ENCODE results near the gene NANOS1.

Gene NANOS1

DNA sequence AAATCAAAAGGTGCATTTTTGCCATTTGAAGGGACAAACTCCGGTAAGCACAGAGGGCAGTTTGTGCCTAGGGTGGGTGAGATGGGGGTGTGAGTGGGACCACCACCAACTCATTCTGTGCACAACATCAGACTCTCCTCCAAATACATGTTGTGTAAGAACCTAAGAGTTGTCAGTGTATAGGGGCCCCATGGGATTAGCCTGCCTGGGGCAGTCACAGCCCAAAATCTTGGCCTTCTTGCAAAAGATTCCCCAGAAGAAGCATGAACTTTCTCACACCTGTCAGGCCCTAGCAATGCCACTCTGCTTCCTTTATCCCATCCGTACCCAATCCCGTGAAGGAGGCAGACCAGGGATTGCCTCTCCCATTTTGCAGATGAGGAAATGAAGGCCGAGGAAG is 47.1 kb upstream of the NANOS1 start:
- Histone ChIP-seq H3K14ac (ENCODE audit: low read length) (no peak overlapping the region), H3K9ac (ENCODE audit: low read depth, low read length, poor library complexity) (no peak overlapping the region), H3K9me3 (replicated peaks in 1 of 2; ENCODE audit: control insufficient read depth in 2 of 2, insufficient read depth in 1 of 2, low read depth in 1 of 2, low read length in 2 of 2) (no peaks in the 10 kb centered on the region), H3K18ac (ENCODE audit: low read length) (no peak overlapping the region), H3K4me1 (ENCODE audit: control insufficient read depth in 2 of 2, insufficient read depth in 1 of 2, low read depth in 1 of 2, low read length in 2 of 2) (peaks cover 7 to 11% of the 10 kb centered on the region in 2 donors), H3K27me3 (ENCODE audit: control insufficient read depth in 3 of 3, insufficient read depth in 3 of 3, low read depth in 1 of 3, low read length in 3 of 3) (peaks cover 0 to 3% (median 0%) of the 10 kb centered on the region in 3 experiments), H4K91ac (ENCODE audit: low read depth, low read length, poor library complexity) (no peak overlapping the region), H2BK120ac (ENCODE audit: low read depth, low read length) (no peak overlapping the region), H3K27ac (replicated peaks; ENCODE audit: low read length) (no peak overlapping the region), H2AFZ (ENCODE audit: low read length) (peak overlapping the region; percentile 75), H2BK15ac (ENCODE audit: low read length) (no peak overlapping the region), H3K79me1 (ENCODE audit: low read depth, low read length) (no peaks in the 10 kb centered on the region), H3K23ac (ENCODE audit: low read depth, low read length, poor library complexity) (no peak overlapping the region), H3K36me3 (replicated peaks in 1 of 2; ENCODE audit: control insufficient read depth in 2 of 2, insufficient read depth in 2 of 2, low read length in 2 of 2) (no peaks in the 10 kb centered on the region), H2AK5ac (ENCODE audit: low read depth, low read length) (peak overlapping the region; percentile 12), H2BK5ac (ENCODE audit: low read length) (no peak overlapping the region), H2BK12ac (ENCODE audit: low read length) (no peak overlapping the region), H3K4me3 (ENCODE audit: low read length in 2 of 2) (no peak overlapping the region), H3K4ac (ENCODE audit: low read length) (no peak overlapping the region), H3K4me2 (ENCODE audit: insufficient read depth, low read length, poor library complexity, severe bottlenecking) (no peak overlapping the region), H4K8ac (ENCODE audit: low read depth, low read length) (no peak overlapping the region)
- no CpG with 5 or more reads among the region's 4 CpGs for WGBS, 2 donors (ENCODE audit: extremely low coverage in 2 of 2, insufficient read length in 2 of 2, insufficient replicate concordance in 1 of 2)
- DNase-seq (ENCODE audit: low spot score), result no peak

DNA sequence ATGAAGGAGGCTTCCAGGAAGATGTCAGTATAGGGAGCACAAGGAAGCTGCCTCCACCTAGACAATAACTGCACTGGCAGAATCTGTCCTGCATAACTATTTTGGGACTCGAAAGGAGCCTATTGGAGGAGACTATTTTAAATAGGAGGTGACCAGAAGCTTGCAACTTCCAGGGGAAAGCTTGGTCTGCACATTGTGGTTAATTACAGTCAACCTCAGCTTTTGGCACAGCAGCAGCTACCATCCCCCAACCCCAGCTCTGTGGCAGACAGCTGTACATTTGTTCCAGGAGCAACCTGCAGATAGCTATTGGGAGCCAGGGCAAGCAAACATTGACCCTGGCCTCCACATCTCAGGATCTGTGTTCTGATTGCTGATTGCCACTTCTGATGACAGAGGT is 46.3 kb upstream of the NANOS1 start:
- H4K8ac ChIP-seq (ENCODE audit: low read depth, low read length), result no peak overlapping the region
- H3K4me3 ChIP-seq (ENCODE audit: low read length in 2 of 2), result no peak overlapping the region
- no peaks in the 10 kb centered on the region for H3K79me1 ChIP-seq (ENCODE audit: low read depth, low read length)
- peaks cover 7 to 11% of the 10 kb centered on the region in 2 donors for H3K4me1 ChIP-seq (ENCODE audit: control insufficient read depth in 2 of 2, insufficient read depth in 1 of 2, low read depth in 1 of 2, low read length in 2 of 2)
- H2BK5ac ChIP-seq (ENCODE audit: low read length), result no peak overlapping the region
- H3K14ac ChIP-seq (ENCODE audit: low read length), result no peak overlapping the region
- H2AFZ ChIP-seq (ENCODE audit: low read length), result peak overlapping the region; percentile 66
- H2AK5ac ChIP-seq (ENCODE audit: low read depth, low read length), result no peak overlapping the region
- DNase-seq (ENCODE audit: low spot score), result no peak
- H2BK15ac ChIP-seq (ENCODE audit: low read length), result no peak overlapping the region
- no peak overlapping the region for H3K23ac ChIP-seq (ENCODE audit: low read depth, low read length, poor library complexity)
- H3K9ac ChIP-seq (ENCODE audit: low read depth, low read length, poor library complexity), result no peak overlapping the region
- H3K9me3 ChIP-seq (replicated peaks in 1 of 2; ENCODE audit: control insufficient read depth in 2 of 2, insufficient read depth in 1 of 2, low read depth in 1 of 2, low read length in 2 of 2), result no peaks in the 10 kb centered on the region
- H4K91ac ChIP-seq (ENCODE audit: low read depth, low read length, poor library complexity), result no peak overlapping the region
- no CpG with 5 or more reads among the region's 1 CpG for WGBS, 2 donors (ENCODE audit: extremely low coverage in 2 of 2, insufficient read length in 2 of 2, insufficient replicate concordance in 1 of 2)
- no peak overlapping the region for H3K18ac ChIP-seq (ENCODE audit: low read length)
- no peak overlapping the region for H2BK120ac ChIP-seq (ENCODE audit: low read depth, low read length)
- H2BK12ac ChIP-seq (ENCODE audit: low read length), result no peak overlapping the region
- no peak overlapping the region for H3K4ac ChIP-seq (ENCODE audit: low read length)
- peaks cover 0 to 3% (median 0%) of the 10 kb centered on the region in 3 experiments for H3K27me3 ChIP-seq (ENCODE audit: control insufficient read depth in 3 of 3, insufficient read depth in 3 of 3, low read depth in 1 of 3, low read length in 3 of 3)
- H3K27ac ChIP-seq (replicated peaks; ENCODE audit: low read length), result no peak overlapping the region
- no peak overlapping the region for H3K4me2 ChIP-seq (ENCODE audit: insufficient read depth, low read length, poor library complexity, severe bottlenecking)
- no peaks in the 10 kb centered on the region for H3K36me3 ChIP-seq (replicated peaks in 1 of 2; ENCODE audit: control insufficient read depth in 2 of 2, insufficient read depth in 2 of 2, low read length in 2 of 2)

DNA sequence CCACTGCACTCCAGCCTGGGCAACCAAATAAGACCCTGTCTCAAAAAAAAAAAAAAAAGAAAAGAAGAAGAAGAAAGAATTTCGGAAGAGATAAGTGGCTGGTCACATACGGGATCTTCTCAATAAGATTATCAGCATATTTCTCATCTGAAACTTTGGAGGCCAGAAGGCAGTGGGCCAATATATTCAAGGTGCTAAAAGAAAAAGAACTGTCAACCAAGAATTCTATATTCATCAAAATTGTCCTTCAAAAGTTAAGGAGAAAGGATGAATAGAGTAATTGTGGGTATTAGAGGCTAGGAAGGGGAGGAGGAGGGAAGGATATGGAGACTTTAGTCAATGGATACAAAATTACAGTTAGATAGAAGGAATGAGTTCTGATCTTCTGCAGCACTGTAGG is 43.9 kb upstream of the NANOS1 start:
- Histone ChIP-seq H3K4me3 (ENCODE audit: low read length in 2 of 2) (no peak overlapping the region), H3K4ac (ENCODE audit: low read length) (no peak overlapping the region)
- WGBS, 2 donors (ENCODE audit: extremely low coverage in 2 of 2, insufficient read length in 2 of 2, insufficient replicate concordance in 1 of 2), result no CpG with 5 or more reads among the region's 2 CpGs

DNA sequence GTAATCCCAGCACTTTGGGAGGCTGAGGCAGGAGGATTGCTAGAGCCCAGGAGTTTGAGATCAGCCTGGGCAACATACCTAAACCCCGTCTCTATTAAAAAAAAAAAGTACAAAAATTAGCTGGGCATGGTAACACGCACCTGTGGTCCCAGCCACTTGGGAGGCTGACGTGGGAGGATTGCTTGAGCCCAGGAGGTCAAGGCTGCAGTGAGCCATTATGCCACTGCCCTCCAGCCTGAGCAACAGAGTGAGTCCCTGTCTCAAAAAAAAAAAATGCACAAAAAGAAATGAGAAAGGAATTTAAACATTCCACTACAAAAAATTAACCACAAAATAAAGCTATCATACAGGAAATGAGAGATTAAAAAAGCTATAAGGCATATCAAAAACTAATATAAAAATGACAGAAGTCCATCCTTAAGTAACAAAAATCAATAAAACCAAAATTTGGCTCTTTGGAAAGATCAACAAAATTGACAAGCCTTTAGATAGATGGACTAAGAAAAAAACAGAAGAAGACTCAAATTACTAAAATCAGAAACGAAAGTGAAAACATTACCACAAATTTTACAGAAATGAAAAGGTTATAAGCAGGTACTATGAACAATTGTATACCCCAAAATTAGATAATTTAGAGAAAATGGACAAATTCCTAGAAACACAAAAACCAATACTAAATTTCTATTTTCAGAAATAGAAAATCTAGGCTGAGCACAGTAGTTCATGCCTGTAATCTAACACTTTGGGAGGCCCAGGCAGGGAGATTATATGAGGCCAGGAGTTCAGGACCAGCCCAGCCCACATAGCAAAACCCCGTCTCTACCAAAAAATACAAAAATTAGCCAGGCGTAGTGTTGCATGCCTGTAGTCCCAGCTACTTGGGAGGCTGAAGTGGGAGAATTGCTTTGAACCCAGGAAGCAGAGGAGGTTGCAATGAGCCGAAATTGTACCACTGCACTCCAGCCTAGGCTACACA is 42.4 kb upstream of the NANOS1 start:
- no peak overlapping the region for H3K27ac ChIP-seq (replicated peaks; ENCODE audit: low read length)
- H3K4me1 ChIP-seq (ENCODE audit: control insufficient read depth in 2 of 2, insufficient read depth in 1 of 2, low read depth in 1 of 2, low read length in 2 of 2), result peaks cover 6 to 8% of the 10 kb centered on the region in 2 donors
- no peak overlapping the region for H3K9ac ChIP-seq (ENCODE audit: low read depth, low read length, poor library complexity)
- peaks cover 0 to 2% (median 0%) of the 10 kb centered on the region in 3 experiments for H3K27me3 ChIP-seq (ENCODE audit: control insufficient read depth in 3 of 3, insufficient read depth in 3 of 3, low read depth in 1 of 3, low read length in 3 of 3)
- WGBS, 2 donors (ENCODE audit: extremely low coverage in 2 of 2, insufficient read length in 2 of 2, insufficient replicate concordance in 1 of 2), result no CpG with 5 or more reads among the region's 7 CpGs
- H3K36me3 ChIP-seq (replicated peaks in 1 of 2; ENCODE audit: control insufficient read depth in 2 of 2, insufficient read depth in 2 of 2, low read length in 2 of 2), result no peaks in the 10 kb centered on the region
- no peak for DNase-seq (ENCODE audit: low spot score)
- H3K18ac ChIP-seq (ENCODE audit: low read length), result no peak overlapping the region
- H3K9me3 ChIP-seq (replicated peaks in 1 of 2; ENCODE audit: control insufficient read depth in 2 of 2, insufficient read depth in 1 of 2, low read depth in 1 of 2, low read length in 2 of 2), result no peaks in the 10 kb centered on the region
- H2BK120ac ChIP-seq (ENCODE audit: low read depth, low read length), result no peak overlapping the region
- no peak overlapping the region for H3K4ac ChIP-seq (ENCODE audit: low read length)
- no peaks in the 10 kb centered on the region for H3K79me1 ChIP-seq (ENCODE audit: low read depth, low read length)
- no peak overlapping the region for H3K4me3 ChIP-seq (ENCODE audit: low read length in 2 of 2)
- no peak overlapping the region for H2BK5ac ChIP-seq (ENCODE audit: low read length)
- H2AK5ac ChIP-seq (ENCODE audit: low read depth, low read length), result no peak overlapping the region
- H3K23ac ChIP-seq (ENCODE audit: low read depth, low read length, poor library complexity), result no peak overlapping the region
- no peak overlapping the region for H4K8ac ChIP-seq (ENCODE audit: low read depth, low read length)
- H3K14ac ChIP-seq (ENCODE audit: low read length), result no peak overlapping the region
- H4K91ac ChIP-seq (ENCODE audit: low read depth, low read length, poor library complexity), result no peak overlapping the region
- H2AFZ ChIP-seq (ENCODE audit: low read length), result no peak overlapping the region
- no peak overlapping the region for H2BK15ac ChIP-seq (ENCODE audit: low read length)
- H2BK12ac ChIP-seq (ENCODE audit: low read length), result no peak overlapping the region
- no peak overlapping the region for H3K4me2 ChIP-seq (ENCODE audit: insufficient read depth, low read length, poor library complexity, severe bottlenecking)

More for the DNA sequence above, 43.9 kb upstream of the NANOS1 start:
- Histone ChIP-seq H2BK120ac (ENCODE audit: low read depth, low read length) (no peak overlapping the region), H3K9ac (ENCODE audit: low read depth, low read length, poor library complexity) (no peak overlapping the region), H2AK5ac (ENCODE audit: low read depth, low read length) (no peak overlapping the region), H3K79me1 (ENCODE audit: low read depth, low read length) (no peaks in the 10 kb centered on the region), H4K8ac (ENCODE audit: low read depth, low read length) (no peak overlapping the region), H3K36me3 (replicated peaks in 1 of 2; ENCODE audit: control insufficient read depth in 2 of 2, insufficient read depth in 2 of 2, low read length in 2 of 2) (no peaks in the 10 kb centered on the region), H3K23ac (ENCODE audit: low read depth, low read length, poor library complexity) (no peak overlapping the region), H2AFZ (ENCODE audit: low read length) (no peak overlapping the region), H3K18ac (ENCODE audit: low read length) (no peak overlapping the region), H3K27me3 (ENCODE audit: control insufficient read depth in 3 of 3, insufficient read depth in 3 of 3, low read depth in 1 of 3, low read length in 3 of 3) (no peaks in the 10 kb centered on the region), H2BK15ac (ENCODE audit: low read length) (no peak overlapping the region), H3K14ac (ENCODE audit: low read length) (no peak overlapping the region), H3K4me1 (ENCODE audit: control insufficient read depth in 2 of 2, insufficient read depth in 1 of 2, low read depth in 1 of 2, low read length in 2 of 2) (peaks cover 7 to 11% of the 10 kb centered on the region in 2 donors), H3K4me2 (ENCODE audit: insufficient read depth, low read length, poor library complexity, severe bottlenecking) (no peak overlapping the region), H2BK5ac (ENCODE audit: low read length) (no peak overlapping the region), H3K9me3 (replicated peaks in 1 of 2; ENCODE audit: control insufficient read depth in 2 of 2, insufficient read depth in 1 of 2, low read depth in 1 of 2, low read length in 2 of 2) (no peaks in the 10 kb centered on the region), H2BK12ac (ENCODE audit: low read length) (no peak overlapping the region), H3K27ac (replicated peaks; ENCODE audit: low read length) (no peak overlapping the region), H4K91ac (ENCODE audit: low read depth, low read length, poor library complexity) (no peak overlapping the region)
- DNase-seq (ENCODE audit: low spot score), result no peak

All from neuronal stem cell (in vitro differentiated cells).